ENCODE measurements around the gene FRMD4A.

DNA sequence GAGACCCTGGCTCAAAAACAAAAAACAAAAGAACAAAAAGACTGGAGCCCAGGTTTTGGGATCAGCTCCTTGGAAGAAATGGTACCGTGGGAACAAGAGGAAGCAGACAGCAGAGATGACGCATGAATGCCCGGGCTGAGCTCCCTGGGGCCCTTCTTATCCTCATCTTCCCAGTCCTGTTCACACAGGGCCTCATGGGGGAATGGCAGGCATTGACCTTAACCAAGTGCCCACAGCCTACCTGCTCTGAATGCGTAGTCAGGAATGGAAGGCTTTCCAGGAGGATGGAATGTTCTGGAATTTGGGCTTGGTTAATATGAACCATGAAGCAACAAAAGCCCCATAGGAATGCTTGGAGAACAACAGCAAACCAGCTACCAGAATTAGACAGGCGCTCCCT, 589.3 kb downstream of the FRMD4A start:
- TF ChIP-seq, protein P1, sequence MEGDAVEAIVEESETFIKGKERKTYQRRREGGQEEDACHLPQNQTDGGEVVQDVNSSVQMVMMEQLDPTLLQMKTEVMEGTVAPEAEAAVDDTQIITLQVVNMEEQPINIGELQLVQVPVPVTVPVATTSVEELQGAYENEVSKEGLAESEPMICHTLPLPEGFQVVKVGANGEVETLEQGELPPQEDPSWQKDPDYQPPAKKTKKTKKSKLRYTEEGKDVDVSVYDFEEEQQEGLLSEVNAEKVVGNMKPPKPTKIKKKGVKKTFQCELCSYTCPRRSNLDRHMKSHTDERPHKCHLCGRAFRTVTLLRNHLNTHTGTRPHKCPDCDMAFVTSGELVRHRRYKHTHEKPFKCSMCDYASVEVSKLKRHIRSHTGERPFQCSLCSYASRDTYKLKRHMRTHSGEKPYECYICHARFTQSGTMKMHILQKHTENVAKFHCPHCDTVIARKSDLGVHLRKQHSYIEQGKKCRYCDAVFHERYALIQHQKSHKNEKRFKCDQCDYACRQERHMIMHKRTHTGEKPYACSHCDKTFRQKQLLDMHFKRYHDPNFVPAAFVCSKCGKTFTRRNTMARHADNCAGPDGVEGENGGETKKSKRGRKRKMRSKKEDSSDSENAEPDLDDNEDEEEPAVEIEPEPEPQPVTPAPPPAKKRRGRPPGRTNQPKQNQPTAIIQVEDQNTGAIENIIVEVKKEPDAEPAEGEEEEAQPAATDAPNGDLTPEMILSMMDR (IDR thresholded peaks at IDR 0.05) = no peak
- TF ChIP-seq POLR2A (IDR thresholded peaks at IDR 0.05) = no peak
- TF ChIP-seq POLR2AphosphoS5 (IDR thresholded peaks at IDR 0.05) = no peak
- no peak for TF ChIP-seq EP300 (IDR thresholded peaks at IDR 0.05; ENCODE audit: low read depth)
